ENCODE results near the gene DSTN.

DSTN gene

GRCh38 chr20:17590245-17590644 is 20.4 kb downstream of the DSTN start:
- peaks cover 8% of the 10 kb centered on the region for H3K4me1 ChIP-seq (ENCODE audit: insufficient read depth, low read length, severe bottlenecking)
- no peak for TF ChIP-seq EZH2 (IDR thresholded peaks at IDR 0.05; ENCODE audit: borderline replicate concordance, low read length)
- TF ChIP-seq, protein P1, sequence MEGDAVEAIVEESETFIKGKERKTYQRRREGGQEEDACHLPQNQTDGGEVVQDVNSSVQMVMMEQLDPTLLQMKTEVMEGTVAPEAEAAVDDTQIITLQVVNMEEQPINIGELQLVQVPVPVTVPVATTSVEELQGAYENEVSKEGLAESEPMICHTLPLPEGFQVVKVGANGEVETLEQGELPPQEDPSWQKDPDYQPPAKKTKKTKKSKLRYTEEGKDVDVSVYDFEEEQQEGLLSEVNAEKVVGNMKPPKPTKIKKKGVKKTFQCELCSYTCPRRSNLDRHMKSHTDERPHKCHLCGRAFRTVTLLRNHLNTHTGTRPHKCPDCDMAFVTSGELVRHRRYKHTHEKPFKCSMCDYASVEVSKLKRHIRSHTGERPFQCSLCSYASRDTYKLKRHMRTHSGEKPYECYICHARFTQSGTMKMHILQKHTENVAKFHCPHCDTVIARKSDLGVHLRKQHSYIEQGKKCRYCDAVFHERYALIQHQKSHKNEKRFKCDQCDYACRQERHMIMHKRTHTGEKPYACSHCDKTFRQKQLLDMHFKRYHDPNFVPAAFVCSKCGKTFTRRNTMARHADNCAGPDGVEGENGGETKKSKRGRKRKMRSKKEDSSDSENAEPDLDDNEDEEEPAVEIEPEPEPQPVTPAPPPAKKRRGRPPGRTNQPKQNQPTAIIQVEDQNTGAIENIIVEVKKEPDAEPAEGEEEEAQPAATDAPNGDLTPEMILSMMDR (IDR thresholded peaks at IDR 0.05; ENCODE audit: low read length), result no peak
- H3K4me3 ChIP-seq (ENCODE audit: low read depth, low read length, poor library complexity, severe bottlenecking), result no peak overlapping the region
- no peaks in the 10 kb centered on the region for H3K9me3 ChIP-seq (ENCODE audit: low read length)
- no peak overlapping the region for H3K27ac ChIP-seq (ENCODE audit: low read depth, low read length, poor library complexity, severe bottlenecking)
- no peak overlapping the region for H3K4me2 ChIP-seq (ENCODE audit: low read length)
- H4K20me1 ChIP-seq (ENCODE audit: insufficient read depth, low read length), result no peaks in the 10 kb centered on the region
- no peak overlapping the region for H3K9ac ChIP-seq (ENCODE audit: low read length)
- H3F3A ChIP-seq (ENCODE audit: insufficient read depth, low read length), result no peaks in the 10 kb centered on the region
- H3K36me3 ChIP-seq (ENCODE audit: insufficient read depth, low read length), result no peaks in the 10 kb centered on the region
- no peaks in the 10 kb centered on the region for H3K9me2 ChIP-seq (ENCODE audit: low read depth, low read length)
- no peaks in the 10 kb centered on the region for H3K27me3 ChIP-seq (ENCODE audit: insufficient read depth, low read length)
- H2AFZ ChIP-seq (ENCODE audit: low read length), result no peak overlapping the region
- H3K79me2 ChIP-seq (ENCODE audit: insufficient read depth, low read length), result no peaks in the 10 kb centered on the region

DNA sequence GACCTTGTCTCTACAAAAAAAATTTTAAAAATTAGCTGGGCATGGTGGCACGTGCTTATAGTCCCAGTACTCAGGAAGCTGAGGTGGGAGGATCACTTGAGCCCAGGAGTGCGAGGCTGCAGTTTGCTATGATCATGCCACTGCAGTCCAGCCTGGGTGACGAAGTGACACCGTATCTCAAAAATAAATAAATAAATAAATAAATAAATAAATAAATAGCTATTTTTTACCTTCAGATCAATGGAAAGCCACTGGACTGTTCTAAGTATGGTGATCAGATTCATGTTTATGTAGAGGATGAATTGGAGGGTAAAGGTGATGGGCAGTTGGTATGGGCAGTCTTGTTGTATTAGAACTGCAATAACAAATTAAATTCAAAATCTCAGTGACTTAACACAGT is 24.0 kb downstream of the DSTN start:
- TF ChIP-seq EZH2 (IDR thresholded peaks at IDR 0.05; ENCODE audit: borderline replicate concordance, low read length), result no peak
- TF ChIP-seq, protein P1 (IDR thresholded peaks at IDR 0.05; ENCODE audit: low read length), result no peak
- Histone ChIP-seq H3F3A (ENCODE audit: insufficient read depth, low read length) (no peaks in the 10 kb centered on the region), H2AFZ (ENCODE audit: low read length) (no peak overlapping the region), H4K20me1 (ENCODE audit: insufficient read depth, low read length) (no peaks in the 10 kb centered on the region), H3K27me3 (ENCODE audit: insufficient read depth, low read length) (no peaks in the 10 kb centered on the region), H3K9ac (ENCODE audit: low read length) (no peak overlapping the region), H3K27ac (ENCODE audit: low read depth, low read length, poor library complexity, severe bottlenecking) (no peak overlapping the region), H3K9me3 (ENCODE audit: low read length) (no peaks in the 10 kb centered on the region), H3K4me2 (ENCODE audit: low read length) (no peak overlapping the region), H3K79me2 (ENCODE audit: insufficient read depth, low read length) (no peaks in the 10 kb centered on the region), H3K4me3 (ENCODE audit: low read depth, low read length, poor library complexity, severe bottlenecking) (no peak overlapping the region), H3K4me1 (ENCODE audit: insufficient read depth, low read length, severe bottlenecking) (peaks cover 8% of the 10 kb centered on the region), H3K9me2 (ENCODE audit: low read depth, low read length) (no peaks in the 10 kb centered on the region), H3K36me3 (ENCODE audit: insufficient read depth, low read length) (no peaks in the 10 kb centered on the region)

DNA sequence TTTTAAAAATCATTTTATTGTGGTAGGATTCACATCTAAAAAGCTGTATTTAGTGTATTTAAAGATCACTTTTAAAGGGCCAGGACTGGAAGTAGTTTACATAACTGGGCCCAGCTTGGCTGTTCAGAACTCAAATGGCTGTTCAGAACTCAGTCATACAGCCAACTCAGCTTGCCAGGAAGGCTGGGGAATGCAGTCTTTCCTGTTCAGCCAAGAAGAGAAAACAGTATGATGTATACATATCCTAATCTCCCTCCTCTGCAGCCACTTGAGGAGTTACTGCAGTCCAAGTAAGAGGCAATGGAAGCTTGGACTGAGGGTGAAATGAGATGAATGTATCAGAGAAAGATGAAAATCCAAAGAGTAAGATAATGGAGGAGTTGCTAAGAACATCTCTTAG is 24.6 kb downstream of the DSTN start:
- no peak overlapping the region for H3K4me2 ChIP-seq (ENCODE audit: low read length)
- H3K36me3 ChIP-seq (ENCODE audit: insufficient read depth, low read length), result no peaks in the 10 kb centered on the region
- H3K79me2 ChIP-seq (ENCODE audit: insufficient read depth, low read length), result no peaks in the 10 kb centered on the region
- H3K27me3 ChIP-seq (ENCODE audit: insufficient read depth, low read length), result no peaks in the 10 kb centered on the region
- H3F3A ChIP-seq (ENCODE audit: insufficient read depth, low read length), result no peaks in the 10 kb centered on the region
- peaks cover 8% of the 10 kb centered on the region for H3K4me1 ChIP-seq (ENCODE audit: insufficient read depth, low read length, severe bottlenecking)
- no peaks in the 10 kb centered on the region for H3K9me3 ChIP-seq (ENCODE audit: low read length)
- TF ChIP-seq EZH2 (IDR thresholded peaks at IDR 0.05; ENCODE audit: borderline replicate concordance, low read length), result no peak
- TF ChIP-seq, protein P1 (IDR thresholded peaks at IDR 0.05; ENCODE audit: low read length), result no peak
- H2AFZ ChIP-seq (ENCODE audit: low read length), result no peak overlapping the region
- no peak overlapping the region for H3K4me3 ChIP-seq (ENCODE audit: low read depth, low read length, poor library complexity, severe bottlenecking)
- H3K9ac ChIP-seq (ENCODE audit: low read length), result no peak overlapping the region
- no peak overlapping the region for H3K27ac ChIP-seq (ENCODE audit: low read depth, low read length, poor library complexity, severe bottlenecking)
- H3K9me2 ChIP-seq (ENCODE audit: low read depth, low read length), result no peaks in the 10 kb centered on the region
- no peaks in the 10 kb centered on the region for H4K20me1 ChIP-seq (ENCODE audit: insufficient read depth, low read length)
